A549 (cell line): ENCODE results near the gene PDZK1IP1. TPM values are rescaled to one million over a fixed set of nuclear protein-coding genes. Genes with fewer than 3 reads are reported as not detected.

ENCODE experiments used
- ATAC-seq, 2 experiments: fragments of 200-7000 bp in 1 of 2; fragments of >200 bp in 1 of 2; cut with Nextera tagmentation in 1 of 2; cut with Tn5 transposase in 1 of 2; 3 replicates each; pipeline versions ENCODE4 v1.8.0 to v1.9.1; 2018 to 2020; ENCODE audit warnings: mild to moderate bottlenecking in 1 of 2, moderate library complexity in 1 of 2
- CTCF ChIA-PET: fragments of 300-600 bp; sonication (Branson Sonifier 250); formaldehyde crosslinking; extraction: SDS; loops from one replicate; lab custom pipeline; 2021; ENCODE audit warnings: antibody characterized with exemption, inconsistent platforms; lab: Yijun Ruan, JAX
- POLR2A ChIA-PET: fragments of 350-600 bp; formaldehyde crosslinking; extraction: SDS; loops from one replicate; lab custom pipeline; 2021; ENCODE audit warnings: antibody characterized with exemption, inconsistent platforms; lab: Yijun Ruan, JAX
- DNase-seq, 2 experiments: peaks; one replicate each; pipeline versions ENCODE4 v3.0.0 to v3.0.0-alpha.2; 2011 to 2016; ENCODE audit warnings: low read depth in 1 of 2, low spot score in 1 of 2
- FAIRE-seq: peaks from 2 replicates; lab custom pipeline; 2011; peaks lifted over from hg19 to GRCh38; lab: Jason Lieb, UNC
- H3K27ac ChIP-seq, 2 experiments: fragments of >200 bp; sonication (Bioruptor Twin); formaldehyde crosslinking; 3 replicates each; pipeline ENCODE4 v1.5.1; 2016 to 2017
- H3K4me1 ChIP-seq: fragments of >200 bp; sonication (Bioruptor Twin); formaldehyde crosslinking; 3 replicates; pipeline ENCODE4 v1.6.1; 2016
- H3K4me2 ChIP-seq: fragments of >200 bp; sonication (Bioruptor Twin); formaldehyde crosslinking; 3 replicates; pipeline ENCODE4 v1.6.1; 2016
- H3K4me3 ChIP-seq: fragments of >200 bp; sonication (Bioruptor Twin); formaldehyde crosslinking; 3 replicates; pipeline ENCODE4 v1.5.1; 2016
- H3K9me3 ChIP-seq: fragments of >200 bp; sonication (Bioruptor Twin); formaldehyde crosslinking; 3 replicates; pipeline ENCODE4 v1.6.1; 2016
- BCL3 ChIP-seq: fragments of >200 bp; sonication (Bioruptor Twin); formaldehyde crosslinking; IDR thresholded peaks from 3 replicates; pipeline ENCODE4 v1.6.1; 2016
- CEBPB ChIP-seq, 2 experiments: fragments of >200 bp in 1 of 2; sonication (Bioruptor Twin) in 1 of 2; formaldehyde crosslinking in 1 of 2; IDR thresholded peaks; 2 replicates each; pipeline ENCODE4 v1.6.1; 2012 to 2016
- CHD4 ChIP-seq: fragments of 200-600 bp; sonication (generic); IDR thresholded peaks from 2 replicates; pipeline ENCODE4 v1.6.1; 2016; ENCODE audit warnings: antibody characterized with exemption, mild to moderate bottlenecking, borderline replicate concordance
- CTCF ChIP-seq: fragments of >200 bp; sonication (Bioruptor Twin); formaldehyde crosslinking; IDR thresholded peaks from 3 replicates; pipeline ENCODE4 v1.5.1; 2016
- EHF ChIP-seq: fragments of 250-450 bp; sonication (Bioruptor Pico); IDR thresholded peaks from 2 replicates; pipeline ENCODE4 v1.5.0; 2020; ENCODE audit warnings: mild to moderate bottlenecking
- ELK1 ChIP-seq: fragments of 150-350 bp; IDR thresholded peaks from 2 replicates; pipeline ENCODE4 v1.6.1; 2014; ENCODE audit warnings: low read depth, mild to moderate bottlenecking, low read length
- EP300 ChIP-seq, 2 experiments: fragments of >200 bp; sonication (Bioruptor Twin); formaldehyde crosslinking; IDR thresholded peaks; 2 replicates in 1 of 2; 3 replicates in 1 of 2; pipeline ENCODE4 v1.6.1; 2016 to 2017
- GATA3 ChIP-seq: IDR thresholded peaks from 2 replicates; pipeline ENCODE4 v1.6.1; 2012; ENCODE audit warnings: borderline replicate concordance
- HEYL ChIP-seq: fragments of 250-450 bp; sonication (Bioruptor Pico); IDR thresholded peaks from 2 replicates; pipeline ENCODE4 v1.8.0; 2021; ENCODE audit warnings: mild to moderate bottlenecking, moderate library complexity
- HMGXB4 ChIP-seq: fragments of 250-450 bp; sonication (Bioruptor Pico); IDR thresholded peaks from 2 replicates; pipeline ENCODE4 v1.5.0; 2021; ENCODE audit warnings: mild to moderate bottlenecking, moderate library complexity, borderline replicate concordance
- HOXA7 ChIP-seq: fragments of 250-450 bp; sonication (Bioruptor Pico); IDR thresholded peaks from 2 replicates; pipeline ENCODE4 v1.5.0; 2020; ENCODE audit warnings: mild to moderate bottlenecking, moderate library complexity
- HOXB13 ChIP-seq: fragments of 250-450 bp; sonication (Bioruptor Pico); IDR thresholded peaks from 2 replicates; pipeline ENCODE4 v1.5.0; 2020; ENCODE audit warnings: low read depth, mild to moderate bottlenecking, moderate library complexity
- JUN ChIP-seq, 2 experiments: fragments of >200 bp; sonication (Bioruptor Twin); formaldehyde crosslinking; IDR thresholded peaks; 2 replicates in 1 of 2; 3 replicates in 1 of 2; pipeline ENCODE4 v1.6.1; 2016 to 2017
- JUNB ChIP-seq: fragments of >200 bp; sonication (Bioruptor Twin); formaldehyde crosslinking; IDR thresholded peaks from 2 replicates; pipeline ENCODE4 v1.6.1; 2016
- KDM5A ChIP-seq: fragments of 200-600 bp; sonication (generic); IDR thresholded peaks from 2 replicates; pipeline ENCODE4 v1.6.1; 2016; ENCODE audit warnings: antibody characterized with exemption, mild to moderate bottlenecking
- MAZ ChIP-seq: fragments of 150-350 bp; IDR thresholded peaks from 2 replicates; pipeline ENCODE4 v1.6.1; 2014; ENCODE audit warnings: antibody characterized with exemption, low read depth, low read length, borderline replicate concordance
- NR3C1 ChIP-seq: fragments of >200 bp; sonication (Bioruptor Twin); formaldehyde crosslinking; IDR thresholded peaks from 3 replicates; pipeline ENCODE4 v1.6.1; 2017
- POLR2AphosphoS2 ChIP-seq: conservative IDR thresholded peaks from 2 replicates; pipeline ENCODE4 v1.6.1; 2012; ENCODE audit warnings: low read length, improper control_type of control experiment, inconsistent platforms
- RCOR1 ChIP-seq: fragments of 150-350 bp; IDR thresholded peaks from 2 replicates; pipeline ENCODE4 v1.6.1; 2014; ENCODE audit warnings: antibody characterized with exemption, low read length, low read depth
- RFX5 ChIP-seq: fragments of 450-650 bp; IDR thresholded peaks from 2 replicates; pipeline ENCODE4 v1.7.1; 2014; ENCODE audit warnings: antibody characterized with exemption, mild to moderate bottlenecking, moderate library complexity
- RNF2 ChIP-seq: fragments of 200-600 bp; sonication (generic); IDR thresholded peaks from 2 replicates; pipeline ENCODE4 v1.6.1; 2016; ENCODE audit warnings: low read depth, mild to moderate bottlenecking, antibody characterized with exemption, moderate library complexity, borderline replicate concordance
- SMC3 ChIP-seq: fragments of >200 bp; sonication (Bioruptor Twin); formaldehyde crosslinking; IDR thresholded peaks from 3 replicates; pipeline ENCODE4 v1.6.1; 2018; ENCODE audit warnings: inconsistent platforms
- SREBF2 ChIP-seq: fragments of 450-650 bp; IDR thresholded peaks from 2 replicates; pipeline ENCODE4 v1.6.1; 2014; ENCODE audit warnings: mild to moderate bottlenecking, moderate library complexity
- WGBS: methylation state at CpG from one replicate; pipeline ENCODE4 v1.1.6; 2017; ENCODE audit errors: missing lambda C conversion rate; 5-methylcytosine and 5-hydroxymethylcytosine counted together
- polyA plus RNA-seq, 4 experiments: library from polyadenylated mRNA; depleted of rRNA in 3 of 4; stranded (reverse); fragments of >200 nt; fragmentation: RNase III in 1 of 4; extraction: RNeasy Plus Mini Kit Qiagen cat#74134 plus additional on column Dnase treatment in 1 of 4; gene quantifications; 2 replicates in 3 of 4; 3 replicates in 1 of 4; pipeline ENCODE4 v1.2.3, GENCODE V29; 2011 to 2017
- TF ChIP-seq, protein P1 (sequence below): IDR thresholded peaks from 2 replicates; pipeline ENCODE4 v1.6.1; 2012
- TF ChIP-seq, protein P2 (sequence below): fragments of 250-450 bp; sonication (Bioruptor Pico); IDR thresholded peaks from 2 replicates; pipeline ENCODE4 v1.5.0; 2020; ENCODE audit warnings: low read depth, mild to moderate bottlenecking, moderate library complexity
- TF ChIP-seq, protein P3 (sequence below): fragments of 200-600 bp; sonication (generic); IDR thresholded peaks from 2 replicates; pipeline ENCODE4 v1.6.1; 2016; ENCODE audit warnings: antibody characterized with exemption, mild to moderate bottlenecking, moderate library complexity

The PDZK1IP1 gene
- polyA plus RNA-seq, 2 of the 4 experiments (the other 2 are of a cell fraction), result 2.2 to 6.4 TPM

DNA sequence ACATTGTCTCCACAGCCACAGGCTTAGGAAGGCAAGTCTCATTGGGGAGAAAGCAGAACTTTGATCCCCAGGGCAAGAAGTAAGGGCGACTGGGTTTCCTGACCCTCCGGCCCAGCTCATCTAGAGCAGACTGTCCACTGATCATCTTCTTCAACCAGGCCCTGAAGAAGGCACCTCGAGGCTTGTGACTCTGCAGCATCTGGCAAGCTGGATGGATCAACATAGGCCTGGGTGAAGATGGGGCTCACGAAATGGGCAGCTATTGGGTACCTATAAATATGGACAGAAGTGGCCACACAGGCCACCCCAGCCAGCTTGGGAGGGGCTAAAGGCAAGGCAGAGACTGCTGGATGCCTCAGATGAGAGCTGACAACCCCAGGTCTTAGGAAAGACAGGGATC lies 29.2 kb upstream of the PDZK1IP1 start:
- ChIA-PET CTCF (interaction anchor here (0.6 to 2.9 kb wide), 2 partner anchors 26 to 120 kb away, joined by 4 to 7 read pairs; no protein-coding TSS in a partner anchor), POLR2A (no interaction called here)
- no peaks in the 10 kb centered on the region for H3K4me1 ChIP-seq
- WGBS, result 6% methylated on average over 2 of the region's 4 CpGs
- no peak overlapping the region for H3K4me2 ChIP-seq
- ATAC-seq (no peak), FAIRE-seq (no peak), DNase-seq (no peak)
- TF ChIP-seq JUNB, result no peak
- no peak for TF ChIP-seq SREBF2
- TF ChIP-seq JUN (IDR thresholded peaks at IDR 0.05), result no peak
- no peak for TF ChIP-seq EHF
- no peak for TF ChIP-seq ELK1
- no peak for TF ChIP-seq HOXA7 (CRISPR knock-in tag)
- no peak for TF ChIP-seq RCOR1
- no peak for TF ChIP-seq BCL3
- TF ChIP-seq HEYL, result no peak
- no peak for TF ChIP-seq RFX5
- no peak for TF ChIP-seq HMGXB4 (CRISPR knock-in tag)
- no peak for TF ChIP-seq SMC3
- no peak for TF ChIP-seq CTCF
- TF ChIP-seq POLR2AphosphoS2, result no peak
- TF ChIP-seq GATA3, result no peak
- no peak for TF ChIP-seq EP300 (IDR thresholded peaks at IDR 0.05)
- no peak for TF ChIP-seq KDM5A
- no peak overlapping the region for H3K27ac ChIP-seq
- H3K4me3 ChIP-seq, result no peak overlapping the region
- H3K9me3 ChIP-seq, result no peaks in the 10 kb centered on the region

GRCh38 chr1:47216278-47217059 lies 26.6 kb upstream of the PDZK1IP1 start:
- POLR2A ChIA-PET, result no interaction called here
- Histone ChIP-seq H3K4me1 (no peaks in the 10 kb centered on the region), H3K4me2 (no peak overlapping the region), H3K27ac (no peak overlapping the region), H3K4me3 (no peak overlapping the region), H3K9me3 (no peaks in the 10 kb centered on the region)
- ATAC-seq (no peak), FAIRE-seq (no peak), DNase-seq (no peak)
- CTCF ChIA-PET, result no interaction called here
- WGBS, result 88% methylated on average over 12 of the region's 12 CpGs
- TF ChIP-seq MAZ (no peak), HOXB13 (CRISPR knock-in tag) (no peak), CHD4 (no peak), RNF2 (no peak), CEBPB (IDR thresholded peaks at IDR 0.05) (no peak), POLR2AphosphoS2 (no peak), SREBF2 (no peak), NR3C1 (no peak), RFX5 (no peak)
- TF ChIP-seq, protein P1, sequence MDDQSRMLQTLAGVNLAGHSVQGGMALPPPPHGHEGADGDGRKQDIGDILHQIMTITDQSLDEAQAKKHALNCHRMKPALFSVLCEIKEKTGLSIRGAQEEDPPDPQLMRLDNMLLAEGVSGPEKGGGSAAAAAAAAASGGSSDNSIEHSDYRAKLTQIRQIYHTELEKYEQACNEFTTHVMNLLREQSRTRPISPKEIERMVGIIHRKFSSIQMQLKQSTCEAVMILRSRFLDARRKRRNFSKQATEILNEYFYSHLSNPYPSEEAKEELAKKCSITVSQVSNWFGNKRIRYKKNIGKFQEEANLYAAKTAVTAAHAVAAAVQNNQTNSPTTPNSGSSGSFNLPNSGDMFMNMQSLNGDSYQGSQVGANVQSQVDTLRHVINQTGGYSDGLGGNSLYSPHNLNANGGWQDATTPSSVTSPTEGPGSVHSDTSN, result no peak
- TF ChIP-seq, protein P2, sequence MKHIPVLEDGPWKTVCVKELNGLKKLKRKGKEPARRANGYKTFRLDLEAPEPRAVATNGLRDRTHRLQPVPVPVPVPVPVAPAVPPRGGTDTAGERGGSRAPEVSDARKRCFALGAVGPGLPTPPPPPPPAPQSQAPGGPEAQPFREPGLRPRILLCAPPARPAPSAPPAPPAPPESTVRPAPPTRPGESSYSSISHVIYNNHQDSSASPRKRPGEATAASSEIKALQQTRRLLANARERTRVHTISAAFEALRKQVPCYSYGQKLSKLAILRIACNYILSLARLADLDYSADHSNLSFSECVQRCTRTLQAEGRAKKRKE (CRISPR knock-in tag), result no peak
- TF ChIP-seq, protein P3, sequence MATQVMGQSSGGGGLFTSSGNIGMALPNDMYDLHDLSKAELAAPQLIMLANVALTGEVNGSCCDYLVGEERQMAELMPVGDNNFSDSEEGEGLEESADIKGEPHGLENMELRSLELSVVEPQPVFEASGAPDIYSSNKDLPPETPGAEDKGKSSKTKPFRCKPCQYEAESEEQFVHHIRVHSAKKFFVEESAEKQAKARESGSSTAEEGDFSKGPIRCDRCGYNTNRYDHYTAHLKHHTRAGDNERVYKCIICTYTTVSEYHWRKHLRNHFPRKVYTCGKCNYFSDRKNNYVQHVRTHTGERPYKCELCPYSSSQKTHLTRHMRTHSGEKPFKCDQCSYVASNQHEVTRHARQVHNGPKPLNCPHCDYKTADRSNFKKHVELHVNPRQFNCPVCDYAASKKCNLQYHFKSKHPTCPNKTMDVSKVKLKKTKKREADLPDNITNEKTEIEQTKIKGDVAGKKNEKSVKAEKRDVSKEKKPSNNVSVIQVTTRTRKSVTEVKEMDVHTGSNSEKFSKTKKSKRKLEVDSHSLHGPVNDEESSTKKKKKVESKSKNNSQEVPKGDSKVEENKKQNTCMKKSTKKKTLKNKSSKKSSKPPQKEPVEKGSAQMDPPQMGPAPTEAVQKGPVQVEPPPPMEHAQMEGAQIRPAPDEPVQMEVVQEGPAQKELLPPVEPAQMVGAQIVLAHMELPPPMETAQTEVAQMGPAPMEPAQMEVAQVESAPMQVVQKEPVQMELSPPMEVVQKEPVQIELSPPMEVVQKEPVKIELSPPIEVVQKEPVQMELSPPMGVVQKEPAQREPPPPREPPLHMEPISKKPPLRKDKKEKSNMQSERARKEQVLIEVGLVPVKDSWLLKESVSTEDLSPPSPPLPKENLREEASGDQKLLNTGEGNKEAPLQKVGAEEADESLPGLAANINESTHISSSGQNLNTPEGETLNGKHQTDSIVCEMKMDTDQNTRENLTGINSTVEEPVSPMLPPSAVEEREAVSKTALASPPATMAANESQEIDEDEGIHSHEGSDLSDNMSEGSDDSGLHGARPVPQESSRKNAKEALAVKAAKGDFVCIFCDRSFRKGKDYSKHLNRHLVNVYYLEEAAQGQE, result no peak
